ENCODE data around the gene CYP20A1. TPM values are rescaled to one million over a fixed set of nuclear protein-coding genes. Genes with fewer than 3 reads are reported as not detected.
"Not testable (repeated sequence)": the region's sequence is repeated elsewhere in the genome, so short reads cannot be mapped to it uniquely, and the experiment has no call there.

CYP20A1 gene, protein sequence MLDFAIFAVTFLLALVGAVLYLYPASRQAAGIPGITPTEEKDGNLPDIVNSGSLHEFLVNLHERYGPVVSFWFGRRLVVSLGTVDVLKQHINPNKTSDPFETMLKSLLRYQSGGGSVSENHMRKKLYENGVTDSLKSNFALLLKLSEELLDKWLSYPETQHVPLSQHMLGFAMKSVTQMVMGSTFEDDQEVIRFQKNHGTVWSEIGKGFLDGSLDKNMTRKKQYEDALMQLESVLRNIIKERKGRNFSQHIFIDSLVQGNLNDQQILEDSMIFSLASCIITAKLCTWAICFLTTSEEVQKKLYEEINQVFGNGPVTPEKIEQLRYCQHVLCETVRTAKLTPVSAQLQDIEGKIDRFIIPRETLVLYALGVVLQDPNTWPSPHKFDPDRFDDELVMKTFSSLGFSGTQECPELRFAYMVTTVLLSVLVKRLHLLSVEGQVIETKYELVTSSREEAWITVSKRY
- total RNA-seq = 30.6 TPM

DNA sequence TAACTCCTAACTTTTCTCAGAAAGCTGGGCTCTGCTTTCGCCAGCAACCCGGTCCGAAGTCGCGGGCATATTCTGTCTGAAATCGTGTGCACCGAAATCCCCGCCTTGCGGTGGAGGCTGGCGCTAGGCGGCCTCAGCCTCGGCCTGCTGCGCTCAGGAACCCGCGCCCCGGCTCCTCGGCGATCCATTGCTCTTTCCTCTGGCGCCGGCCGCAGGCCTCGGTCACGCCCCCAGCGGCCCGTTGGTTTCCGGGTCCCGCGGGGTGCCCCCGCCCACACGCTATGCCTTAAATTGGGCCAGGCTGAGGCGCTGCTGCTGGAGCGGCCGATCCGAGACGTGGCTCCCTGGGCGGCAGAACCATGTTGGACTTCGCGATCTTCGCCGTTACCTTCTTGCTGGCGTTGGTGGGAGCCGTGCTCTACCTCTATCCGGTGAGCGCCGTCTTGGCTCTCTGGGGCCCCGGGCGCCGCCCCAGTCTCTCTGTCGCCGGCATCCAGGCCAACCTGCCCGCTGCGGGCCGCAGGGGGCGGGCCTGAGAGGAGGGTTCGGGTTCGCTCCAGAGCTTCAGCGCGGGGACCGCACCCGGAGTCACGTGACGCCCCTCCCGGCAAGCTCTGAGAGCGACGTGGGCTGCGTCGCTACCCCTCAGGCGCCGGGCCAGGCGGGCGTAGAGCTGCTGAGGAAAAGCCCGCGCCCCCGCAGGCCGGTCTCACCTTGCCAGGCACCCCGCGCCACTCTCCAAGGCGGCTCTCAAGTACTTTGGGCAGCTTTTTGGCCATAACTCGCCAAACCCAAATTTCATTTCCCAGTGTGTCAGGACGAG lies at the start of gene CYP20A1:
TSS of gene CYP20A1 (plus strand) at position 315 of the 823 bp plus-strand sequence. CDS start at position 360, 45 bp downstream.
- no peak for FAIRE-seq

GRCh38 chr2:203190547-203190946 lies 48.3 kb upstream of the CYP20A1 start:
- DNase-seq (ENCODE audit: low spot score in 2 of 2); FAIRE-seq: not testable (repeated sequence)

More for the DNA sequence above, at the start of gene CYP20A1:
- peak; percentile 87 for DNase-seq (ENCODE audit: low spot score in 2 of 2)

DNA sequence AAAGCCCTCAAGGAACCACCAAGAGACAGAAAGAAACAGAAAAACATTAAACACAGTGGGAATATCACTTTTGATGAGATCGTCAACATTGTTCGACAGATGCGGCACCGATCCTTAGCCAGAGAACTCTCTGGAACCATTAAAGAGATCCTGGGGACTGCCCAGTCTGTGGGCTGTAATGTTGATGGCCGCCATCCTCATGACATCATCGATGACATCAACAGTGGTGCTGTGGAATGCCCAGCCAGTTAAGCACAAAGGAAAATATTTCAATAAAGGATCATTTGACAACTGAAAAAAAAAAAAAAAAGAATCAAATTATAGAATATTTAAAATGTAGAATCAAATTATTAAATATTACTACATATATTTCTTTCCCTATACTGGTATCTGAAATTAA lies 47.8 kb upstream of the CYP20A1 start:
- FAIRE-seq = peak; percentile 65
- not testable (repeated sequence) for DNase-seq (ENCODE audit: low spot score in 2 of 2)

DNA sequence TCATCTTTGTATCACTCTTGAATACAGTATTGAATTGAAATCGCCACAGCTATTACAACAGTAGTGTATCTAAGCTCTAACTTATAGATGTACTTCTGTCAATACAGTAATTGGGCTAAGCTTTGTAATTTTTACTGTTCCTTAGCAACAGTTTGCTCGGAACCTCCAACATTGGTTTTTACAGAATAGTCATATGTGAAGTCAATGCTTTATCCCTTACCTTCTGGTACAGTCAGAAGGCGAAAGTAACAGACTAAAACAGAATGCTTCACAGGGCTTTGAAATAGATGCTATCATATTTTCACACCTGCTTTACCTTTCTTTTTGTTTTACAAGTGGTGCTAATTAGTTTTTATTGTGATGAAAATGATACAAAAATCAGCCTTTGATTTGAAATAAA lies 46.9 kb upstream of the CYP20A1 start:
- no peak for DNase-seq (ENCODE audit: low spot score in 2 of 2)
- FAIRE-seq = no peak

DNA sequence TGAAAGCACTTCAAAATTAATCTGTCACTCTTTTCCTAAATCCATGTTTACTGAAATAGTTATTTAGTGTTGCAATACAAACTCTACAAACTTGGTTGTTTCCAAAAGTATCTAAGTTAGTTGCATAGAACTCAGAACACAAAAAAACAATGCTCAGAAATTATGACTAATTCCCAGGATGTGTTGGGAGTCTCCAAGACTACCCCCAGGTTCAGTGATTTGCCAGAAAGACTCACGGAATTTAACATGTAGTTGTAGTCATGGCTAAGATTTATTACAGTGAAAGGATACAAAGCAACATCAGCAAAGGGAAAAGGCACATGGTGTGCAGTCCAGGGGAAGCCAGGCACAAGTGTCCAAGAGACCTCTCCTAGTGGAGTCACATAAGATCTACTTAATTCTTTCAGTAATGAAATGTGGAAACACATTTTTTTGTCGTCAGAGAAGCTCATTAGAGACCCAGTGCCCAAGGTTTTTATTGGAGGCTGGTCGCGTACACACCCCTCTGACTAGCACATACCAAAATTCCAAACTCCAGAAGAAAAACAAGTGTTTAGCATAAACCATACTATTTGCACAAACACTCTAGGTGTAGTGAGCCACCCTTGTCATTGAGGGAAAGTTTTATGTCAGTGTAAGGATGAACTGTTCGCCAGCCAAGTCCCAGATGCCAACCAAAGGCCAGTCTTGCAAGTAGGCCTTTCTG lies 43.3 kb upstream of the CYP20A1 start:
- DNase-seq (ENCODE audit: low spot score in 2 of 2) = no peak
- no peak for FAIRE-seq

DNA sequence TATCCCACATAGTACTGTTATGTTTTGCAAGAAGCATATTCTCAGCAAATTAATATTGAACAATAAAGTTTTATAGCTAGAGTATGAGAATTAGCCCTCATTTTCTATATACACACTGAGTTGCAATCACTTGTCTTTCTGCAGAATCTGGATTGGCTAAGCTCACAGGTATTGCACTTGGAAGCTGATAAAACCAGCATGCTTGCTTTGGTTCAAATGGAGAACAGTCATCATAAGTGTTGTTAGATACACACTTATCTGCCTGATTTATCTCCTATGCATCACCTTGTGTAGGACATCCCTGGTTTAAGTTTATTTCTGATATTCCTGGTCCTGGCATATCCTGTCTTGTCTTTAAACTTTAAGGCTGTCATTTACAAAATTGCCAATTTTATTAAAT lies 38.0 kb upstream of the CYP20A1 start:
- DNase-seq (ENCODE audit: low spot score in 2 of 2) (no peak), FAIRE-seq (no peak)

- DNase-seq (ENCODE audit: low spot score in 2 of 2) (no peak), FAIRE-seq (no peak)
Measured at GRCh38 chr2:203201426-203201825, 37.4 kb upstream of the CYP20A1 start.

GRCh38 chr2:203209538-203209937 lies 29.3 kb upstream of the CYP20A1 start:
- FAIRE-seq = no peak
- no peak for DNase-seq (ENCODE audit: low spot score in 2 of 2)

DNA sequence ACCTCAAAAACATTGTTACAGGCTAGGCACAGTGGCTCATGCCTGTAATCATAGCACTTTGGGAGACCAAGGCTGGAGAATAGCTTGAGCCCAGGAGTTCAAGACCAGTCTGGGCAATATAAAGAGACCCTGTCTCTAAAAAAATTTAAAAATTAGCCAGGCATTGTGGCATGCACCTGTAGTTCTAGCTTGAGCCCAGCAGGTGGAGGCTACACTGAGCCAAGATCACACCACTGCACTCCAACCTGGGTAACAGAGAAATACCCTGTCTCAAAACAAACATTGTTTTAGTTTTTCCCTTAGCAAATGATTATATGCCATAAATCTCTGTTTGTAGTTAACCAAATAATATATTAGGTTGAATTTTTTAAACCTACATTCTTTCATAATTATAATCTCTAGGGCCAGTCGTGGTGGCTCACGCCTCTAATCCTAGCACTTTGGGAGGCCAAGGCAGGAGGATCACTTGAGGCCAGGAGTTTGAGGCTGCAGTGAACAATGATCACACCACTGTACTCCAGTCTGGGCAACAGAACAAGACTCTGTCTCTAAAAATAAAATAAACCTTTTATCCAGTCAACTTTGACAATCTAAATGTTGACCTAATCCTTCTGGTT lies 13.3 kb upstream of the CYP20A1 start:
- FAIRE-seq (no peak), DNase-seq (ENCODE audit: low spot score in 2 of 2) (no peak)

GRCh38 chr2:203229674-203230073 lies 9.1 kb upstream of the CYP20A1 start:
- not testable (repeated sequence) for DNase-seq (ENCODE audit: low spot score in 2 of 2); FAIRE-seq

- DNase-seq (ENCODE audit: low spot score in 2 of 2) (no peak), FAIRE-seq (no peak)
Measured at GRCh38 chr2:203237346-203238238, 1.2 kb upstream of the CYP20A1 start.

DNA sequence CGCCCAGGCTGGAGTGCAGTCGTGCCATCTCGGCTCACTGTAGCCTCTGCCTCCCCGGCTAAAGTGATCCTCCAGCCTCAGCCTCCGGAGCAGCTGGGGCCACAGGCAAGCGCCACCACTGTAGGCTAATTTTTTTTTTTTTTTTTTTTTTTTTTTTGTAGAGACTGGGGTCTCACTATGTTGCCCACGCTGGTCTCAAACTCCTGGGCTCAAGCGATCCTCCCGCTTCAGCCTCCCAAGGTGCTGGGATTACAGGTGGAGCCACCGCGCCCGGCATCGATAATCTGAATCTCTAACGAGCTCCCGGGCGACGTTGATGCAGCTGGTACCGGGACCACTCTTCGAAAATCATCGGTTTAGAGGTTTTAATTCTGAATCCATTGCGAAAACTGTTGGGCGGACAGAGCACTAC lies 520 bp upstream of the CYP20A1 start:
- DNase-seq (ENCODE audit: low spot score in 2 of 2) (no peak), FAIRE-seq (no peak)

DNA sequence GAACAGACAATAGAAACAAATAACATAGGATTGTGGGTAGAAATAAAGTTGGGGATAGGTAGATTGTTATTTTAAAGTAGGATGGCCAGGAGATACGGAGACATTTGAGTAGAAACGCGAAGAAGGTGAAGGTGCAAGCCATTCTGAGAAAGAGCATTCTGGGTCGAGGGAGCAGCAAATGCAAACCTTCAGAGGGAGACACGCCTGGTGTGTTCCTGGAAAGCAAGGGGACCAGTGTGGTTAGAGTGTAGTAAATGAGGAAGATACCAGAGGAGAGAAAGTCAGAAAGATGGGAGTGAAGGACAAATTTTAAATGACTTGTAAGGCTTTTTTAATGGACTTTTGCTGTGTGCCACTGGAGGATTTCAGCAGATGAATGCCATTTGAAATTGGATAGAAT lies 1.7 kb downstream of the CYP20A1 start:
- no peak for FAIRE-seq
- no peak for DNase-seq (ENCODE audit: low spot score in 2 of 2)

DNA sequence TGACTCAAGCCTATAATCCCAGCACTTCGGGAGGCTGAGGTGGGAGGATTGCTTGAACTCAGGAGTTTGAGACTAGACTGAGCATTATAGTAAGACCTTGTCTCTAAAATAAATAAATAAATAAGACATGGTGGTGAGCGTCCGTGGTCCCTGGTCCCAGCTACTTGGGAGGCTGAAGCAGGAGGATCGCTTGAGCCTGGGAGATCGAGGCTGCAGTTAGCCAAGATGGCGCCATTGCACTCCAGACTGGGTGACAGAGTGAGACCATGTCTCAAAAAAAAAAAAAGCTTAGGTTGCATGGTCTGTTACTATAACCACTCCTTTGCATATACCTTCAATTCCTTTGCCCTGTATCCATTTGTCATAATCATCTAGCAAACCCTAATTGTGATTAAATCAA lies 3.7 kb downstream of the CYP20A1 start:
- FAIRE-seq (no peak), DNase-seq (ENCODE audit: low spot score in 2 of 2) (no peak)

GRCh38 chr2:203246646-203247045 lies 7.8 kb downstream of the CYP20A1 start:
- no peak for DNase-seq (ENCODE audit: low spot score in 2 of 2)
- FAIRE-seq = no peak

DNA sequence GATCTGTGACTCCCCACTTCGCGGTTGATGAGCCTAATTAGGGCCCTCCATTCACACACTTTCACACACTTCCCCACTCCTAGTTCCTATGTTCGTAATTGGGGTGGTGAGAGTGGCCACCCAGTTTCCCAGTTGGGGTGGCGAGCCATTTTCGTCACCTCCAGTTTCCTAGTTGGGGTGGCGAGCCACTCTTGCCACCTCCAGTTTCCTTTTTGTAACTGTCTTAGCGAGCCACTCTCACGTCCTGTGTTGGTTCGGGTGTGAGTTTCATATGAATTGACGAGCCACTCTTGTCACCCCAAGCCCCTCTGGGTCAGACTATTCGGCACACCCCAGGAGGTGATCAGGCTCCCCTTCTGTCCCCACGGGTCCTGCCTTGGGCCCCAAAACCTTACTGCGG lies 14.0 kb downstream of the CYP20A1 start:
- no peak for DNase-seq (ENCODE audit: low spot score in 2 of 2)
- FAIRE-seq = no peak

DNA sequence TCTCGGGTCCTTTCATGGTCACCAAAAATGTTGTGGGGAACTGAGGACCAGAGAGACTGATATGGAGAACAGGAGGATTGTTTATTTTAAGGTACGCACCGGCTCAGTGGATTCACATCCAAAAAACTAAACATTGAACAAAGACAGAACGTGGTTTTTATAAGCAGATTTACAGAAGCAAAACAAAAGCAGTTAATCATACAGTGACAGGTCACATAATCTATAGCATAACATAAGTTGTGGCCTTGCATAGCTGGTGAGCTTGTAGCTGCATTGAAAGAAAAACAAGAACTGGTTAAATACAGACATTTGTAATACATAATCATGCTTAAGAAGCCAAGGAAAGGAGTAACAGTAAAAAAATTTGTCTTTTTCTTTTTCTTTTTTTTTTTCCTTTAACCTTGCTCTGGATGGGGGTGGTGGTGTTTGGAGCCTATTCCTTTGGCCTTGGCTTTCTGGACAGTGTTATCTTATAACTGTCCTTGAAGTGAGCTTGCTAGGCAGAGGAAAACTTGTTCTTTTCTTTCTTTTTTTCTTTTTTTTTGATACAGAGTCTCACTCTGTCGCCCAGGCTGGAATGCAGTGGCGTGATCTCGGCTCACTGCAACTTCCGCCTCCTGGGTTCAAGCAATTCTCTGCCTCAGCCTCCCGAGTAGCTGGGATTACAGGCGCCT lies 14.7 kb downstream of the CYP20A1 start:
- FAIRE-seq; DNase-seq (ENCODE audit: low spot score in 2 of 2): not testable (repeated sequence)

DNA sequence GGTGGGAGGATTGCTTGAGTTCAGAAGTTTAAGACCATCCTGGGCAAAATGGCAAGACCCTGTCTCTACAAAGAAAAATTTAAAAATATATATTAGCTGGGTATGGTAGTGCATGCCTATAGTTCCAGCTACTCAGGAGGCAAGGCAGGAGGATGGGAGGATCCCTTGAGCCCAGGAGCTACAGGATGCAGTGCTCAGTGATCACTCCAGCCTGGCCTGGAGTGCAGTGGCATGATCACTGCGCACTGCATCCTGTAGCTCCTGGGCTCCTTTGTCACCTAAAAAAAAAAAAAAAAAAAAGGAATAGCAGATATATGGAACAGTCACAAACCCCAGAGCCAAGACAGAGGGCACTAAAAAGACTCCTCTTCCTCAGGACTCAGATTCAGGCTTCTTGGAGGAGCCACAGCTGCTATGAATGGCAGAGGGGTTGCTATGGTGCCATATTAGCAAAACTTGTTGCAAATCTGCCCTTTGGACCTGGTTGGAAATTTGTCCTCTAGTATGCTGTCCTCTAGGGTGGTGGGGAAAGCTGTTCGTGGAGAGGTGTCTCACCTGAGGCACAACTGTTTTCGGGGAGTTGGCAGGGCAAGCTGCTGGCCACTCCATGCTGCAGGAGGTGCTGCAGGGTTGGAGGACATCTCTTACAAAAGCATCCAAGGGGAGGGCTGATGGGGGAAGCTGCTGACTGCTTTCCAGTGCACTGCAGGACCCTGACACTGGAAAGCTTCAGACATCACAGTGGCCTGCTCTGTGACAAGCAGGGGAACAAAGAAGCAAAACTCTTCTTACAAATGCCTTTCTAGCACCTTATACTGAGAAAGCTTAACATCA lies 22.7 kb downstream of the CYP20A1 start:
- FAIRE-seq (no peak), DNase-seq (ENCODE audit: low spot score in 2 of 2) (no peak)

Measured in frontal cortex (tissue), 4 donors.